Heart left ventricle (tissue), 13 donors: ENCODE results near the gene PCIF1.

Experiments used
- CTCF ChIP-seq, 12 donors: fragments of 200-600 bp; sonication (generic) in 4 of 12; IDR thresholded peaks; one replicate each; pipeline versions ENCODE4 v1.5.0 to v1.8.0; 2018 to 2022; ENCODE audit warnings: antibody characterized with exemption in 12 of 12, mild to moderate bottlenecking in 5 of 12
- POLR2A ChIP-seq, 2 donors: fragments of 450-650 bp; IDR thresholded peaks; one replicate each; pipeline ENCODE4 v1.6.1; 2017; ENCODE audit warnings: antibody characterized with exemption in 2 of 2, mild to moderate bottlenecking in 2 of 2, moderate library complexity in 2 of 2
- donor health status: ischemic (EF 13 %, LVEDD 7.1; RV severe dilation, severe dysfunction).
- donor health status: DM: no; HTN: yes; CAD: no.
- donor health status: DM: no; HTN: no; CAD: no.
- donor health status: ischemic (EF 25% LVEDD 6.9; RV normal size, moderate dysfunction).
- donor health status: ischemic (EF 25% LVEDD 5.7; RV mildly dilated, moderate dysfunction).
- donor health status: ischemic (EF 35%, LVEDD 5.7; RV mildly dilated, moderate dysfunction).
- donor health status: nonischemic (EF 11% LVEDD 7.7; RV severe dilation, severe dysfunction).
- donor health status: DM: yes; HTN: yes; CAD: no.
- donor health status: PGD.
- donor health status: ischemic (EF 29% LVEDD 5.4; RV normal size, mild dysfunction).
- donor health status: nonischemic (EF 23%, LVEDD 6.1; RV moderate dilation, normal function).

- TF ChIP-seq CTCF (IDR thresholded peaks at IDR 0.05) (no peak), POLR2A (IDR thresholded peaks at IDR 0.05) (no peak)
Observed at GRCh38 chr20:45946149-45946970, 11.9 kb downstream of the PCIF1 start.
